ENCODE measurements around the gene MS4A15.
"Not testable (repeated sequence)": the region's sequence is repeated elsewhere in the genome, so short reads cannot be mapped to it uniquely, and the experiment has no call there.

Gene MS4A15

GRCh38 chr11:60818057-60818456, 61.4 kb downstream of the MS4A15 start:
- no peak overlapping the region for H3K27ac ChIP-seq (replicated peaks)
- TF ChIP-seq POLR2AphosphoS5 (IDR thresholded peaks at IDR 0.05; ENCODE audit: low read depth): no peak
- no peak for DNase-seq (ENCODE audit: low read depth in 1 of 2, low spot score in 1 of 2)
- H3K27me3 ChIP-seq (ENCODE audit: insufficient read depth, poor library complexity, severe bottlenecking): no peaks in the 10 kb centered on the region
- no peak overlapping the region for H3K4me3 ChIP-seq (replicated peaks; ENCODE audit: insufficient read depth, low read length)

- no peak for TF ChIP-seq CTCF (IDR thresholded peaks at IDR 0.05; ENCODE audit: insufficient read depth, low read length)
- TF ChIP-seq SPI1 (IDR thresholded peaks at IDR 0.05; ENCODE audit: borderline replicate concordance, low read depth): no peak
- no peak for TF ChIP-seq POLR2AphosphoS5 (IDR thresholded peaks at IDR 0.05; ENCODE audit: low read depth)
Observed at GRCh38 chr11:60821827-60822599, 65.3 kb downstream of the MS4A15 start.

GRCh38 chr11:60823745-60824306, 67.2 kb downstream of the MS4A15 start:
- H3K27ac ChIP-seq (replicated peaks); DNase-seq (ENCODE audit: low read depth in 1 of 2, low spot score in 1 of 2); H3K27me3 ChIP-seq (ENCODE audit: insufficient read depth, poor library complexity, severe bottlenecking); H3K4me3 ChIP-seq (replicated peaks; ENCODE audit: insufficient read depth, low read length): not testable (repeated sequence)

More at GRCh38 chr11:60821827-60822599, 65.3 kb downstream of the MS4A15 start:
- H3K4me3 ChIP-seq (replicated peaks; ENCODE audit: insufficient read depth, low read length): no peak overlapping the region
- H3K27ac ChIP-seq (replicated peaks): no peak overlapping the region
- DNase-seq (ENCODE audit: low read depth in 1 of 2, low spot score in 1 of 2): no peak
- no peaks in the 10 kb centered on the region for H3K27me3 ChIP-seq (ENCODE audit: insufficient read depth, poor library complexity, severe bottlenecking)

GRCh38 chr11:60825118-60825517, 68.5 kb downstream of the MS4A15 start:
- Histone ChIP-seq H3K27ac (replicated peaks) (no peak overlapping the region), H3K4me3 (replicated peaks; ENCODE audit: insufficient read depth, low read length) (no peak overlapping the region), H3K27me3 (ENCODE audit: insufficient read depth, poor library complexity, severe bottlenecking) (no peaks in the 10 kb centered on the region)
- no peak for DNase-seq (ENCODE audit: low read depth in 1 of 2, low spot score in 1 of 2)
- no peak for TF ChIP-seq SPI1 (IDR thresholded peaks at IDR 0.05; ENCODE audit: borderline replicate concordance, low read depth)
- no peak for TF ChIP-seq GABPA (IDR thresholded peaks at IDR 0.05; ENCODE audit: low read depth)
- TF ChIP-seq REST (IDR thresholded peaks at IDR 0.05; ENCODE audit: insufficient replicate concordance, low read depth): no peak
- no peak for TF ChIP-seq POLR2AphosphoS5 (IDR thresholded peaks at IDR 0.05; ENCODE audit: low read depth)
- no peak for TF ChIP-seq CTCF (IDR thresholded peaks at IDR 0.05; ENCODE audit: insufficient read depth, low read length)

- Histone ChIP-seq H3K27ac (replicated peaks) (no peak overlapping the region), H3K27me3 (ENCODE audit: insufficient read depth, poor library complexity, severe bottlenecking) (no peaks in the 10 kb centered on the region), H3K4me3 (replicated peaks; ENCODE audit: insufficient read depth, low read length) (no peak overlapping the region)
- no peak for TF ChIP-seq SPI1 (IDR thresholded peaks at IDR 0.05; ENCODE audit: borderline replicate concordance, low read depth)
- TF ChIP-seq CTCF (IDR thresholded peaks at IDR 0.05; ENCODE audit: insufficient read depth, low read length): no peak
- TF ChIP-seq POLR2AphosphoS5 (IDR thresholded peaks at IDR 0.05; ENCODE audit: low read depth): no peak
- no peak for TF ChIP-seq REST (IDR thresholded peaks at IDR 0.05; ENCODE audit: insufficient replicate concordance, low read depth)
- TF ChIP-seq GABPA (IDR thresholded peaks at IDR 0.05; ENCODE audit: low read depth): no peak
- DNase-seq (ENCODE audit: low read depth in 1 of 2, low spot score in 1 of 2): no peak
Observed at GRCh38 chr11:60825790-60826189, 69.1 kb downstream of the MS4A15 start.
